Measurements from ENCODE around the gene DDX46. TPM values are rescaled to one million over a fixed set of nuclear protein-coding genes. Genes with fewer than 3 reads are reported as not detected.
"Not testable (repeated sequence)": the region's sequence is repeated elsewhere in the genome, so short reads cannot be mapped to it uniquely, and the experiment has no call there.

DDX46 gene, protein sequence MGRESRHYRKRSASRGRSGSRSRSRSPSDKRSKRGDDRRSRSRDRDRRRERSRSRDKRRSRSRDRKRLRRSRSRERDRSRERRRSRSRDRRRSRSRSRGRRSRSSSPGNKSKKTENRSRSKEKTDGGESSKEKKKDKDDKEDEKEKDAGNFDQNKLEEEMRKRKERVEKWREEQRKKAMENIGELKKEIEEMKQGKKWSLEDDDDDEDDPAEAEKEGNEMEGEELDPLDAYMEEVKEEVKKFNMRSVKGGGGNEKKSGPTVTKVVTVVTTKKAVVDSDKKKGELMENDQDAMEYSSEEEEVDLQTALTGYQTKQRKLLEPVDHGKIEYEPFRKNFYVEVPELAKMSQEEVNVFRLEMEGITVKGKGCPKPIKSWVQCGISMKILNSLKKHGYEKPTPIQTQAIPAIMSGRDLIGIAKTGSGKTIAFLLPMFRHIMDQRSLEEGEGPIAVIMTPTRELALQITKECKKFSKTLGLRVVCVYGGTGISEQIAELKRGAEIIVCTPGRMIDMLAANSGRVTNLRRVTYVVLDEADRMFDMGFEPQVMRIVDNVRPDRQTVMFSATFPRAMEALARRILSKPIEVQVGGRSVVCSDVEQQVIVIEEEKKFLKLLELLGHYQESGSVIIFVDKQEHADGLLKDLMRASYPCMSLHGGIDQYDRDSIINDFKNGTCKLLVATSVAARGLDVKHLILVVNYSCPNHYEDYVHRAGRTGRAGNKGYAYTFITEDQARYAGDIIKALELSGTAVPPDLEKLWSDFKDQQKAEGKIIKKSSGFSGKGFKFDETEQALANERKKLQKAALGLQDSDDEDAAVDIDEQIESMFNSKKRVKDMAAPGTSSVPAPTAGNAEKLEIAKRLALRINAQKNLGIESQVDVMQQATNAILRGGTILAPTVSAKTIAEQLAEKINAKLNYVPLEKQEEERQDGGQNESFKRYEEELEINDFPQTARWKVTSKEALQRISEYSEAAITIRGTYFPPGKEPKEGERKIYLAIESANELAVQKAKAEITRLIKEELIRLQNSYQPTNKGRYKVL
- 10 to 100 TPM; 31.2 to 46.4 (median 43.3) TPM for total RNA-seq (2021; fragmentation: NEBNext Ultra II Directional; extraction: Animal tissue kit (Norgen Biotek cat#: 25700))
- long read RNA-seq, partial matches to known transcripts = 51 of 57 reads
- long read RNA-seq, other reads (novel, unspliced or antisense) = 5 of 57 reads

DNA sequence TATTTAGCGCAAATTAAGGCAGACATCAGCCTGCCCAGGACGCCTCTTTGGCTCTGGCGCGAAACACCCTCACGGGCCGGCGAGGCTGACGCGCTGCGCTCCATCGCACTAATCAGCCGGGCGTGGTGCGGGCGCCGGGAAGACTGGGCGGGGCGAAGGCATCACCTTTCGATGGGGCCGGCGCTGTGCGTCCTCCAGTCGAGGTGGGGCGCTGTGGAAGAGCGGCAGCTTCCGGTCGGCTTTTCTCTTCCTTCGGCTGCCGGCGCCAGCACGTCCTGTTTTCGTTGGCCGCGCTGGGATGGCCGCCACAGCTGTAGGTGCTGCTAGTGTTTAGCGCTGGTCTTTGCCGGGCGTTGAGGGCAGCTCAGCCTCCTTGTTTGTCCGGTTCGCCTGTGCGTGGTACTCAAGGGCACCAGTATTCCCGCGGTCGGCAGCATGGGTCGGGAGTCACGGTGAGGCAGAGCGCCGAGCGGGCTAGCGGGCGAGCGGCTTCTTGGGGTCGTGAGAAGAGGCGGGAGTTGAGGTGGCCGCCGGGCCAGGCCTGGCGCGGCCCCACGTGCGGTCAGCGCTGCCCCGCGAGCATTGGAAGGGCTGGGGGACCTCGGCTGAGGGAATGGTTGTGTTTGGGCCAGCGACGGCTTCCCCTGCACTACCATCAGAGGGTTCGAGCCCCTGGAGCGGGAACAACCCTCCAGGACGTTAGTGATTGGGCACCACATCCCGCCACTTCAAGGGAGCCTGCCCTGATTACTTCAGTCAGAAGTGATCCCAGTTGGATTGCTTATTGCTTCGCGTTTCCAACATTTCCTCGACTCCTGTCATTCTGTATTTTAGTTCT lies at the start of gene DDX46:
DDX46 (plus strand) TSS at position 276 of the 838 bp plus-strand sequence; CDS start at position 436, 160 bp downstream.
- Mint-ChIP-seq H3K27me3 (ENCODE audit: insufficient read depth) (peaks cover 4% of the 10 kb centered on the region), H3K27ac (peak within 1 kb of the TSS; percentile 94), H3K4me3 (peak within 1 kb of the TSS; percentile 100), H3K36me3 (ENCODE audit: low read depth) (0 out of 2 replicates have a peak, but pooled peaks cover 6% of the 10 kb centered on the region), H3K9me3 (no peaks in the 10 kb centered on the region), H3K4me1 (ENCODE audit: low read depth) (peaks cover 23% of the 10 kb centered on the region)
- TF ChIP-seq, protein P1, sequence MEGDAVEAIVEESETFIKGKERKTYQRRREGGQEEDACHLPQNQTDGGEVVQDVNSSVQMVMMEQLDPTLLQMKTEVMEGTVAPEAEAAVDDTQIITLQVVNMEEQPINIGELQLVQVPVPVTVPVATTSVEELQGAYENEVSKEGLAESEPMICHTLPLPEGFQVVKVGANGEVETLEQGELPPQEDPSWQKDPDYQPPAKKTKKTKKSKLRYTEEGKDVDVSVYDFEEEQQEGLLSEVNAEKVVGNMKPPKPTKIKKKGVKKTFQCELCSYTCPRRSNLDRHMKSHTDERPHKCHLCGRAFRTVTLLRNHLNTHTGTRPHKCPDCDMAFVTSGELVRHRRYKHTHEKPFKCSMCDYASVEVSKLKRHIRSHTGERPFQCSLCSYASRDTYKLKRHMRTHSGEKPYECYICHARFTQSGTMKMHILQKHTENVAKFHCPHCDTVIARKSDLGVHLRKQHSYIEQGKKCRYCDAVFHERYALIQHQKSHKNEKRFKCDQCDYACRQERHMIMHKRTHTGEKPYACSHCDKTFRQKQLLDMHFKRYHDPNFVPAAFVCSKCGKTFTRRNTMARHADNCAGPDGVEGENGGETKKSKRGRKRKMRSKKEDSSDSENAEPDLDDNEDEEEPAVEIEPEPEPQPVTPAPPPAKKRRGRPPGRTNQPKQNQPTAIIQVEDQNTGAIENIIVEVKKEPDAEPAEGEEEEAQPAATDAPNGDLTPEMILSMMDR (IDR thresholded peaks at IDR 0.05) = peak; percentile 80
- peak; percentile 91 for DNase-seq

DNA sequence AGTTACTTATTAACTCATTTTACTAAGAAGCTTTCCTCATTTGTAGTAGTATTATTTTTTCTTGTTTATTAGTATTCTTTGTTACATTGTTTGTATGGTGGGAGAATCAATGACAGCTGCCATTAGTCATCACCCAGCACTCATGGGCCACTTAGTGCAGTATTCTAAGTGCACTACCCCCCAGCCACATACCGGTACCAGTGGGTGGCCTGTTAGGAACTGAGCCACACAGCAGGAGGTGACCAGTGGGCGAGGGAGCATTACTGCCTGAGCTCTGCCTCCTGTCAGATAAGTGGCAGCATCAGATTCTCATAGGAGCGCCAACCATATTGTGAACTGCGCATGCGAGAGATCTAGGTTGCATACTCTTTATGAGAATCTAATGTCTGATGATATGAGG lies 44.5 kb upstream of the DDX46 start:
- H3K27ac Mint-ChIP-seq = no peak overlapping the region
- H3K4me3 Mint-ChIP-seq = no peak overlapping the region
- peaks cover 42% of the 10 kb centered on the region for H3K36me3 Mint-ChIP-seq (ENCODE audit: low read depth)
- no peak for DNase-seq
- peaks cover 6% of the 10 kb centered on the region for H3K27me3 Mint-ChIP-seq (ENCODE audit: insufficient read depth)
- no peaks in the 10 kb centered on the region for H3K4me1 Mint-ChIP-seq (ENCODE audit: low read depth)
- H3K9me3 Mint-ChIP-seq = no peaks in the 10 kb centered on the region
- TF ChIP-seq, protein P1 (IDR thresholded peaks at IDR 0.05) = no peak

DNA sequence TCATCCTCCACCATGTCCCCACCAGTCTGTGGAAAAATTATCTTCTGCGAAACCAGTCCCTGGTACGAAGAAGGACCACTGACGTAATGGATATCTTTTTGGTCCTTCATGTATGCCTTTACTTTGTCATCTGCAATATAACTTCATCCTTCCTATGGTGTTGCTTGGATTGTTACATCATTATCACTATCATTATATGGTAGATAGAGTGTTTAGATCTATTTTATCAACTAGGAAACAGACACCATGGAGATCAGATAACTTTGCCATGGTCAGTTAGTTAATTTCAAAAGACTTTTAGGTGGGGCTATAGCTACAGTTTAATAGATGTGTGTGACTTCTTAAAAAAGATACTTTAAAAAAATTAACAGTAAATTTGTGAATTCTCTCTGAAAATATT lies 44.0 kb upstream of the DDX46 start:
- Mint-ChIP-seq H3K9me3 (no peaks in the 10 kb centered on the region), H3K27me3 (ENCODE audit: insufficient read depth) (peaks cover 6% of the 10 kb centered on the region), H3K4me1 (ENCODE audit: low read depth) (no peaks in the 10 kb centered on the region), H3K27ac (no peak overlapping the region), H3K4me3 (no peak overlapping the region), H3K36me3 (ENCODE audit: low read depth) (peaks cover 42% of the 10 kb centered on the region)
- no peak for DNase-seq
- TF ChIP-seq, protein P1 (IDR thresholded peaks at IDR 0.05) = no peak

DNA sequence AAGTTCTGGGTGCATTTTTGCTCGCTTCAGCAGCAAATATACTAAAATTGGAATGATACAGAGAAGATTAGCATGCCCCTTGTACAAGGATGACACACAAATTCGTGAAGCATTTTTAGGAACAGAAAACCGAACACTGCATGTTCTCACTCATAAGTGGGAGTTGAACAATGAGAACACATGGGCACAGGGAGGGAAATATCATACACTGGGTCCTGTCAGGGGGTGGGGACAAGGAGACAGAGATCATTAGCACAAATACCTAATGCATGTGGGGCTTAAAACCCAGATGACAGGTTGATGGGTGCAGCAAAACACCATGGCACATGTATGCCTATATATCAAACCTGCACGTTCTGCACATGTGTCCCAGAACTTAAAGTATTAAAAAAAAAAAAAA lies 43.1 kb upstream of the DDX46 start:
- not testable (repeated sequence) for H3K27ac Mint-ChIP-seq; H3K4me3 Mint-ChIP-seq; H3K27me3 Mint-ChIP-seq (ENCODE audit: insufficient read depth); DNase-seq; H3K9me3 Mint-ChIP-seq; H3K4me1 Mint-ChIP-seq (ENCODE audit: low read depth)
- H3K36me3 Mint-ChIP-seq (ENCODE audit: low read depth) = peaks cover 34% of the 10 kb centered on the region

DNA sequence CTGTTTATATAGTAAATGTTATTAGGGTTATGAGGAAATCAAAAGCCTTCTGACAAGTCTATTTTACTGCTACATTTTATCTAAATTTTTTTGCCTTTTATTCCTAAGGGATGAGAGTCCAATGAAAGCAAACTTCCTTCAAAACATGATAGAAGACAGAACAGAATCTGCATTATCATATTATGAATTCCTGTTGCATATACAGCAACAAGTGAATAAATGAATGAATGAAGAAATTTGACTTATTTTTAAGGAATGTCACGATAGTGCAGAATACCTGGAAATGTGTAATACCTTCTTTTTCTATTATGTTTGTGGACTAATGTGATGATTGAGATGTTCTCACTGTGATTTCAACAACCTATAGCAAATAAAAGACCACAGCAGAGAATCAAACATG lies 33.7 kb upstream of the DDX46 start:
- DNase-seq = no peak
- TF ChIP-seq, protein P1 (IDR thresholded peaks at IDR 0.05) = no peak
- Mint-ChIP-seq H3K4me3 (no peak overlapping the region), H3K27ac (no peak overlapping the region), H3K4me1 (ENCODE audit: low read depth) (no peaks in the 10 kb centered on the region), H3K36me3 (ENCODE audit: low read depth) (peaks cover 13% of the 10 kb centered on the region; the same call in 1 of the 2 replicates), H3K27me3 (ENCODE audit: insufficient read depth) (peaks cover 3% of the 10 kb centered on the region; the same call in 1 of the 2 replicates), H3K9me3 (no peaks in the 10 kb centered on the region)
